ENCODE results near the gene FMN2.

Gene FMN2

GRCh38 chr1:240099329-240099728, 7.6 kb downstream of the FMN2 start:
- DNase-seq = no peak

- no peak for DNase-seq
These were observed 8.1 kb downstream of the FMN2 start for GRCh38 chr1:240099748-240100147.

GRCh38 chr1:240100371-240100934, 8.8 kb downstream of the FMN2 start:
- DNase-seq = no peak

- no peak for DNase-seq
These were observed 9.6 kb downstream of the FMN2 start for GRCh38 chr1:240101306-240101705.

GRCh38 chr1:240101737-240102136, 10.1 kb downstream of the FMN2 start:
- no peak for DNase-seq

GRCh38 chr1:240104672-240105071, 13.0 kb downstream of the FMN2 start:
- DNase-seq = no peak

- no peak for DNase-seq
These were observed 15.5 kb downstream of the FMN2 start for GRCh38 chr1:240107058-240107684.

GRCh38 chr1:240109130-240109529, 17.4 kb downstream of the FMN2 start:
- no peak for DNase-seq

GRCh38 chr1:240109920-240110636, 18.4 kb downstream of the FMN2 start:
- DNase-seq = no peak

GRCh38 chr1:240111558-240111957, 19.9 kb downstream of the FMN2 start:
- no peak for DNase-seq

GRCh38 chr1:240114222-240114621, 22.5 kb downstream of the FMN2 start:
- no peak for DNase-seq

GRCh38 chr1:240115831-240116230, 24.1 kb downstream of the FMN2 start:
- no peak for DNase-seq

GRCh38 chr1:240116831-240117769, 25.4 kb downstream of the FMN2 start:
- DNase-seq = no peak

GRCh38 chr1:240117930-240118329, 26.2 kb downstream of the FMN2 start:
- no peak for DNase-seq

- DNase-seq = no peak
These were observed 31.2 kb downstream of the FMN2 start for GRCh38 chr1:240122639-240123613.

- no peak for DNase-seq
These were observed 35.1 kb downstream of the FMN2 start for GRCh38 chr1:240126821-240127220.

- no peak for DNase-seq
These were observed 36.7 kb downstream of the FMN2 start for GRCh38 chr1:240128366-240128765.

GRCh38 chr1:240134113-240134512, 42.4 kb downstream of the FMN2 start:
- DNase-seq = no peak

- no peak for DNase-seq
These were observed 42.9 kb downstream of the FMN2 start for GRCh38 chr1:240134596-240134995.

- DNase-seq = no peak
These were observed 44.7 kb downstream of the FMN2 start for GRCh38 chr1:240136402-240136801.

- DNase-seq = no peak
These were observed 47.2 kb downstream of the FMN2 start for GRCh38 chr1:240138867-240139266.

- no peak for DNase-seq
These were observed 47.8 kb downstream of the FMN2 start for GRCh38 chr1:240139511-240139910.
